ENCODE data around the gene FSTL5.

Gene FSTL5

DNA sequence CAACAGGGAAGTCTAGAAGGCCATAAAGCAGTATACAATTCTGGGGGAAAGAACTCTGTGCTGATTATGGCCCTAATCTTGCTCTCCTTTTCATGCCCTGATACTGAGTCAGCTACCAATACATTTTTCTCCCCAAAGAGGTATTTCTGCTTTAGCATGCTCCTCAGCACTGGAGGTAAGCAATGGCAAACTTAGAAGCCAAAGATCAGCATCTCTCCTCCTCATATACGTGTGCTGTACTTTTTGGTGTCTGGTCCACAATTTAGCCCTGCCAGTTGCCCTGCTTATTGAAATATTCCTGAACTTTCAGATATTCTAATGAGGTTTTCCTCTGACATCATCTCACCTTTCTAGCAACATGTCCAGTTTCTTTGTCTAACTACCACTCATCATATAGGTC lies 226.2 kb downstream of the FSTL5 start:
- TF ChIP-seq POLR2A (IDR thresholded peaks at IDR 0.05; ENCODE audit: low read length): no peak
- TF ChIP-seq GATA1 (IDR thresholded peaks at IDR 0.05; ENCODE audit: low read depth, low read length): no peak
- DNase-seq: no peak

DNA sequence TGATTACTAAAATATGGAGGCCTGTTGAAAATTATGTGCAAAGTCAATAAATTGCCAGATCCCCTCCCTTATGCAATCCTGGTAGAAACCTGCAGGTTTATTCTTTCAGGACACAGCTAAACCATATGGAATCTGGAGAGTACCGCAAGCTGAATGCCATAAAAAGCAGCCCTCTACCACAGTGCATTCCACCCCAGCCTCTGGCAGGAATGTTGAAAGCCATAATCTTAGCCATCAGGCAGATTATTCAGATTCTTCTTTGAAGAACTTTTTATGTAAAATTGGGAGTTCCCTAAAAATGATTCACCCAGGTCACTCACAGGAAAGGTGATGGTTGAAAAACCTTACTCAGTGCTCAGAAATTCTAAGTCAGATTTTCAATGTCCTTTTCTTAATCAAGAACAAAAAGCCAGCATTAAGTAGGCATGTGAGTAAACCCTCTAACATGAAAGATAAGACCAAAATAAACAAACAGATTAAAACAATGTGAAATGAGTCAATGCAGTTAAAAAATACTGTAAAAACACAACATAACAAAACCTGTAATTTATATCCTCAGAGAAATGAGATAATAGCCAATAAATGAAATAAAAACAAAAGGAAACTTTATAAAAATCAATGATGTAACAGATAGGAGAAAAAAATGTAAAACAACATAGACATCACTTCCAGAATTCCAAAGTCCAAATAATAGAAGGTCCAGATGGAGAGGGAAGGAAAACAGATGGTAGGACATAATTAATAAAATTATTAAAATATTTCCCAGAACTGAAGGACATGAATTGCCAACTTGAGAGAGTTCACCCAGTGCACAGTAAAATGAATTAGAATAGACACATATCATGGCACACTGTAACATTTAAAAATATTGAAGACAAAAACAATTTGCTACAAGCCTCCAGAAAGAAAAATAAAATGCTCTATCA lies 226.9 kb downstream of the FSTL5 start:
- no peak for DNase-seq
- no peak for TF ChIP-seq POLR2A (IDR thresholded peaks at IDR 0.05; ENCODE audit: low read length)
- no peak for TF ChIP-seq GATA1 (IDR thresholded peaks at IDR 0.05; ENCODE audit: low read depth, low read length)

GRCh38 chr4:161931089-161931488 lies 232.7 kb downstream of the FSTL5 start:
- no peak for TF ChIP-seq POLR2A (IDR thresholded peaks at IDR 0.05; ENCODE audit: low read length)
- no peak for TF ChIP-seq GATA1 (IDR thresholded peaks at IDR 0.05; ENCODE audit: low read depth, low read length)
- no peak for DNase-seq

GRCh38 chr4:161929956-161930355 lies 233.8 kb downstream of the FSTL5 start:
- no peak for DNase-seq
- no peak for TF ChIP-seq GATA1 (IDR thresholded peaks at IDR 0.05; ENCODE audit: low read depth, low read length)
- TF ChIP-seq POLR2A (IDR thresholded peaks at IDR 0.05; ENCODE audit: low read length): no peak

- TF ChIP-seq GATA1 (IDR thresholded peaks at IDR 0.05; ENCODE audit: low read depth, low read length): no peak
- no peak for TF ChIP-seq POLR2A (IDR thresholded peaks at IDR 0.05; ENCODE audit: low read length)
- no peak for DNase-seq
Measured at GRCh38 chr4:161926033-161926828, 237.6 kb downstream of the FSTL5 start.

- TF ChIP-seq GATA1 (IDR thresholded peaks at IDR 0.05; ENCODE audit: low read depth, low read length) (no peak), POLR2A (IDR thresholded peaks at IDR 0.05; ENCODE audit: low read length) (no peak)
- DNase-seq: no peak
Measured at GRCh38 chr4:161920304-161921052, 243.3 kb downstream of the FSTL5 start.

GRCh38 chr4:161919442-161920220 lies 244.2 kb downstream of the FSTL5 start:
- TF ChIP-seq GATA1 (IDR thresholded peaks at IDR 0.05; ENCODE audit: low read depth, low read length) (no peak), POLR2A (IDR thresholded peaks at IDR 0.05; ENCODE audit: low read length) (no peak)
- no peak for DNase-seq

- DNase-seq: no peak
- no peak for TF ChIP-seq POLR2A (IDR thresholded peaks at IDR 0.05; ENCODE audit: low read length)
- no peak for TF ChIP-seq GATA1 (IDR thresholded peaks at IDR 0.05; ENCODE audit: low read depth, low read length)
Measured at GRCh38 chr4:161916035-161916434, 247.8 kb downstream of the FSTL5 start.

- TF ChIP-seq GATA1 (IDR thresholded peaks at IDR 0.05; ENCODE audit: low read depth, low read length): no peak
- TF ChIP-seq POLR2A (IDR thresholded peaks at IDR 0.05; ENCODE audit: low read length): no peak
- no peak for DNase-seq
Measured at GRCh38 chr4:161907590-161907955, 256.2 kb downstream of the FSTL5 start.

- DNase-seq: no peak
- TF ChIP-seq POLR2A (IDR thresholded peaks at IDR 0.05; ENCODE audit: low read length) (no peak), GATA1 (IDR thresholded peaks at IDR 0.05; ENCODE audit: low read depth, low read length) (no peak)
Measured at GRCh38 chr4:161906836-161907589, 256.8 kb downstream of the FSTL5 start.

GRCh38 chr4:161900110-161900509 lies 263.7 kb downstream of the FSTL5 start:
- TF ChIP-seq GATA1 (IDR thresholded peaks at IDR 0.05; ENCODE audit: low read depth, low read length) (no peak), POLR2A (IDR thresholded peaks at IDR 0.05; ENCODE audit: low read length) (no peak)
- no peak for DNase-seq

- TF ChIP-seq GATA1 (IDR thresholded peaks at IDR 0.05; ENCODE audit: low read depth, low read length) (no peak), POLR2A (IDR thresholded peaks at IDR 0.05; ENCODE audit: low read length) (no peak)
- DNase-seq: no peak
Measured at GRCh38 chr4:161894493-161895167, 269.2 kb downstream of the FSTL5 start.

Measured in erythroblast (primary cell).